Measurements from ENCODE around the gene PTF1A. TPM values are rescaled to one million over a fixed set of nuclear protein-coding genes. Genes with fewer than 3 reads are reported as not detected.

The PTF1A gene
- not detected in 2 replicates for total RNA-seq

DNA sequence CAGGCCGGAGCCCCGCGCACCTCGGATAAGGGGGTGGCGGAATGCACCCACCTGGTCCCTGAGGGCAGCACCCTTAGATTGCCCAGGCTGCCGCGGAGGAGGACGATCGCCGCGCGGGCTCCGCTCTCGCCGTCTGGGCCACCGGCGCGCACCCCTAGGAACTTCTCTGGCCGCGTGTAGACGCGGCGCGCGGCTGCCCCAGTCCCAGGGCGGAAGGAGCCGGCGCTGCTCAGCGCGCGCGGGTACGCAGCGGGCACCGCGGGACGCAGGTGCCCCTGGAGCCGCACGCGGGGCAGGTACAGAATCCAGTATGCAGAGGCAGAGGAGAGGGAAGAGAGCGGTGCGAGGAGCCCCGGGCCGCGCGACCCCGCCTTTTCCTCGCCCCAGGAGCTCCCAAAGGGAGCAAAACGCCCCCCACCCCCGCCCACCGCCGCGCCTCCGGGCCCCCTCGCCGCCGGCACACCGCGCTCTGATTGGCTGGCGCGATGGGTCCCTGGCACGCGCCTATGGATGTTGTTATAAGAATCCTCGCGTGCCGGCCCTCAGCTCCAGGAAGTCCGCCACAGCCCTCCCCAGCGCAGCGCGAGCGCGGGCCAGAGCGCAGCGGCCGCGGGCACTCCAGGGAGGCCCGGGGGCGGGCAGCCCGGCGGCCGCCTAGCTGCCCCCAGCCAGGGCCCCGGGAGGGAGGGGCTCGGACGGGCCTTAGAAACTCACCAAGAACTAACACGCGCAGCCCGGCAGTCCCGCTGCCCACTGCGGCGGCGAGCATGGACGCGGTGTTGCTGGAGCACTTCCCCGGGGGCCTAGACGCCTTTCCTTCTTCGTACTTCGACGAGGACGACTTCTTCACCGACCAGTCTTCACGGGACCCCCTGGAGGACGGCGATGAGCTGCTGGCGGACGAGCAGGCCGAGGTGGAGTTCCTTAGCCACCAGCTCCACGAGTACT lies at the start of gene PTF1A:
TSS of gene PTF1A (plus strand) at position 549 of the 948 bp plus-strand sequence. CDS start at position 768, 219 bp downstream.

Small RNAs within 50 kb of the gene (small RNA-seq; reads per million reads assigned to genes)
- gene RF00561, result not detected

Other genes starting within 250 kb of the PTF1A start
- 9.1 and 10.0 TPM in 2 replicates for gene MSRB2, start 96.7 kb upstream of the PTF1A start, total RNA-seq
- gene C10orf67, start 152.5 kb downstream of the PTF1A start, total RNA-seq, result 0.12 and 0.16 TPM in 2 replicates
- gene OTUD1, start 246.8 kb downstream of the PTF1A start, total RNA-seq, result 6.1 and 8.0 TPM in 2 replicates

All from hair follicle dermal papilla cell (primary cell).